Cardiac muscle cell (in vitro differentiated cells and primary cell): ENCODE results near the gene SMIM29. TPM values are rescaled to one million over a fixed set of nuclear protein-coding genes. Genes with fewer than 3 reads are reported as not detected.
"Not testable (repeated sequence)": the region's sequence is repeated elsewhere in the genome, so short reads cannot be mapped to it uniquely, and the experiment has no call there.

Experiments used
- DNase-seq, 2 donors: peaks; one replicate each; pipeline versions ENCODE4 v3.0.0 to v3.0.0-alpha.2; 2010 to 2017; ENCODE audit warnings: low read depth in 1 of 2, low spot score in 1 of 2
- H3K27ac ChIP-seq: fragments of 200-600 bp; sonication (generic); 2 replicates; pipeline ENCODE4 v1.5.1; 2016
- H3K27me3 ChIP-seq: fragments of 200-600 bp; sonication (generic); 2 replicates; pipeline ENCODE4 v1.6.0; 2016; ENCODE audit warnings: control low read depth
- H3K36me3 ChIP-seq: fragments of 200-600 bp; sonication (generic); 2 replicates; pipeline ENCODE4 v1.5.1; 2016; ENCODE audit warnings: control low read depth
- H3K4me1 ChIP-seq: fragments of 200-600 bp; sonication (generic); 2 replicates; pipeline ENCODE4 v1.8.1; 2017; ENCODE audit warnings: low read depth, mild to moderate bottlenecking, mixed run types
- H3K4me3 ChIP-seq: fragments of 200-600 bp; sonication (generic); 2 replicates; pipeline ENCODE4 v1.5.1; 2016; ENCODE audit warnings: mild to moderate bottlenecking
- H3K9me3 ChIP-seq: fragments of 200-600 bp; sonication (generic); 2 replicates; pipeline ENCODE4 v1.5.1; 2017; ENCODE audit warnings: low read depth, mild to moderate bottlenecking, control low read depth
- polyA plus RNA-seq: library from polyadenylated mRNA; unstranded; fragments of >200 nt; fragmentation: Nextera tagmentation; extraction: Ambion mirVana; gene quantifications from 2 replicates; pipeline ENCODE4 v1.2.1, GENCODE V29; 2016
- total RNA-seq: library from RNA; depleted of rRNA; stranded (reverse); fragments of >200 nt; gene quantifications from 2 replicates; pipeline ENCODE4 v1.2.3, GENCODE V29; 2016
- TF ChIP-seq, protein P1 (sequence below): IDR thresholded peaks from 2 replicates; pipeline ENCODE4 v1.5.1; 2012; ENCODE audit warnings: low read depth, mild to moderate bottlenecking, low read length

Gene SMIM29
- total and polyA plus RNA-seq, 2 experiments from 2014 or later = 13.4 to 14.7 TPM

DNA sequence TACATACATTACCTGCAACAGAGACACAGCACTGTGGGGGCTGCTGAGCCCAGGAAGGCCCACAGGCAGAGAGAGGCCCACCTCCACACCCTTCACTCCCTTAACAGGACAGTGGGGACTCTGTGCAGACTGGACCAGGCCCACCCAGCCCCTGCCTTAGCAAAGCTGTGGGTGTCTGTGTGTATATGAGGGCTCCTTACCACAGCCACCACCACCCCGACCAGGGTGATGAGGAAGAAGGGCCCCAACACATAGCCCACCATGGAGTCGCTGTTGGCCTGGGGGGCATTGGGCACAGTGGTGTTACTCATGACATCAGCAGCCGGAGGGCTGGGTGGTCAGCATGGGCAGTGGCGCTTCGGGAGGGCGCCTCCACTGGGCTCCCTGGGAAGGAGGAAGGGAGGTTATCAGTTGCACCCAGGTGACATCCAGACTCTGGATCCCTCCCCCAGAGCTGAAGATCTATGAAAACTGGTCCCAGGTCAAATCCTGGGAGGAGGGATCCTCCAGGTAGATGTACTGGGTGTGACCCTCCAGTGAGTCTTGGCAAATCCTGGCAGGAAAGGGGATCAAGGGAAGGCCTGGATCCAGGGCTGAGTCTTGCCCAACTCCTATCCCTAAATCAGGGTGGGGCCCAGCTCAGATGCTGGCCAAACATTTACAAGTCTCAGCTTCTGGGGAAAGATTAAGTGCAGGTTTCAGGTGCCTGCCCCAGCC is 1.2 kb downstream of the SMIM29 start:
- no peaks in the 10 kb centered on the region for H3K27me3 ChIP-seq
- TF ChIP-seq, protein P1, sequence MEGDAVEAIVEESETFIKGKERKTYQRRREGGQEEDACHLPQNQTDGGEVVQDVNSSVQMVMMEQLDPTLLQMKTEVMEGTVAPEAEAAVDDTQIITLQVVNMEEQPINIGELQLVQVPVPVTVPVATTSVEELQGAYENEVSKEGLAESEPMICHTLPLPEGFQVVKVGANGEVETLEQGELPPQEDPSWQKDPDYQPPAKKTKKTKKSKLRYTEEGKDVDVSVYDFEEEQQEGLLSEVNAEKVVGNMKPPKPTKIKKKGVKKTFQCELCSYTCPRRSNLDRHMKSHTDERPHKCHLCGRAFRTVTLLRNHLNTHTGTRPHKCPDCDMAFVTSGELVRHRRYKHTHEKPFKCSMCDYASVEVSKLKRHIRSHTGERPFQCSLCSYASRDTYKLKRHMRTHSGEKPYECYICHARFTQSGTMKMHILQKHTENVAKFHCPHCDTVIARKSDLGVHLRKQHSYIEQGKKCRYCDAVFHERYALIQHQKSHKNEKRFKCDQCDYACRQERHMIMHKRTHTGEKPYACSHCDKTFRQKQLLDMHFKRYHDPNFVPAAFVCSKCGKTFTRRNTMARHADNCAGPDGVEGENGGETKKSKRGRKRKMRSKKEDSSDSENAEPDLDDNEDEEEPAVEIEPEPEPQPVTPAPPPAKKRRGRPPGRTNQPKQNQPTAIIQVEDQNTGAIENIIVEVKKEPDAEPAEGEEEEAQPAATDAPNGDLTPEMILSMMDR = no peak
- no peak overlapping the region for H3K4me3 ChIP-seq
- H3K36me3 ChIP-seq = peaks cover 5% of the 10 kb centered on the region
- no peak for DNase-seq
- H3K9me3 ChIP-seq = no peaks in the 10 kb centered on the region
- H3K4me1 ChIP-seq = no peaks in the 10 kb centered on the region
- H3K27ac ChIP-seq = no peak overlapping the region

DNA sequence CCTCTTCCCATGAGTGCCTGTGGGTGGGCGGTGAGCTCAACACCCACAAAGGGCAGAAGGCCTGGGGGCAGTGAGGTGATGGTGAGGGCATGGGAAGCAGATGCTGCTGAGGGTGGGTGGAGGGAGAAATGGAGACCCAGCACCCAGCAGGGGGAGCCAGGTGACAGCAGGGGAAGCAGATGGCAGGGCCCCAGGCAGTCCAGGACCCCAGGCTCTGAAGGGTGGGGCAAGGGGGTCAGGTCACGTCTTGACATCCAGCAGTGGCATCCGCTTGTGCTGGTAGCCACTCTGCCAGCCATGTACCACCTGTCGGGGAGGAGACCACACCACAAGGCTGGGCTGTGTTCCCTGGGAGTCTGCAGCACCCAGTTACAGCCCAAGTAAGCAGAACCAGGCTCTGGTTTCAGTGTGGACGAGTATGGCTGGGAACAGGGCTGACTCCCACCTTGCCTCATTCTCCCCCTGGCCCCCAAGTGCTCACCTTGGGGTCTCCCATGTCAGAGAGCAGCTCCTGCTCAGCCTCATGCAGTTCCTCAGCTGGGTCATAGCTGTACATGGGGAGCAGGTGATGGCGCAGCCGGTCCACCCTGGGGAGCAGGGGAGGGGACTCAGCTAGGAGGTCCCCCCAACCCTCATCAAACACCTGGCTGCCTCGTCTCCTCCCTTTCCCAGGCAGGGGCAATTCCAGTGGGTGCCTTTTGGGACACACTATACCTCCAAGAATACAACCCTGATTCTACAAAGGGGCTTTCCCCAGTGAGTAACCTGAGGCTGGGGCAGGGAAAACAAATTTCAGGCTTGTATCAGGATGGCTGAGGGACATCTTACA is 2.0 kb downstream of the SMIM29 start:
- Histone ChIP-seq H3K27me3 (no peaks in the 10 kb centered on the region), H3K4me3 (no peak overlapping the region), H3K4me1 (no peaks in the 10 kb centered on the region), H3K36me3 (peaks cover 13% of the 10 kb centered on the region), H3K9me3 (no peaks in the 10 kb centered on the region), H3K27ac (peak overlapping the region; percentile 43)
- peak; percentile 34 to 47 for DNase-seq
- TF ChIP-seq, protein P1 = peak; percentile 49

DNA sequence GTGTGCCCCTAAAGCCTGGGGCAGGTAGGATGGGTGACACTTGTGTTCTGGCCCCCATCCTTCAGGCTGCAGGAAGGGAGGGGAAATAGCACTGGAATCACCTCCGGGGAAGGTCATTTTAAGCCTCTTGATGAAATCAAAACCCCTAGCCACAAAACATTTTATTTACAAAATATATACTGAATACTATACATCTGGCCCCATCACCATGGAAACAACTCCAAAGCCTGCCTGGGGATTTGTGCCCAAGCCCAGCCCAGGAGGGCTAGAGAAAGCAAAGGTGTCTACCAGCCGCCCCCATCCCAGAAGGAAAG is 2.6 kb downstream of the SMIM29 start:
- TF ChIP-seq, protein P1 = no peak
- Histone ChIP-seq H3K9me3 (no peaks in the 10 kb centered on the region), H3K36me3 (peaks cover 19% of the 10 kb centered on the region), H3K4me1 (no peaks in the 10 kb centered on the region), H3K27ac (no peak overlapping the region), H3K4me3 (no peak overlapping the region), H3K27me3 (no peaks in the 10 kb centered on the region)
- DNase-seq = no peak

DNA sequence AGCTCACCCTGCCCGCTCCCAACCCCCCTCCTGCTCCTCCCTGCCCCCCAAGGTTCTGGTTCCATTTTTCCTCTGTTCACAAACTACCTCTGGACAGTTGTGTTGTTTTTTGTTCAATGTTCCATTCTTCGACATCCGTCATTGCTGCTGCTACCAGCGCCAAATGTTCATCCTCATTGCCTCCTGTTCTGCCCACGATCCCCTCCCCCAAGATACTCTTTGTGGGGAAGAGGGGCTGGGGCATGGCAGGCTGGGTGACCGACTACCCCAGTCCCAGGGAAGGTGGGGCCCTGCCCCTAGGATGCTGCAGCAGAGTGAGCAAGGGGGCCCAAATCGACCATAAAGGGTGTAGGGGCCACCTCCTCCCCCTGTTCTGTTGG is 3.1 kb downstream of the SMIM29 start:
- not testable (repeated sequence) for H3K4me3 ChIP-seq, H3K27me3 ChIP-seq, H3K9me3 ChIP-seq, H3K27ac ChIP-seq, H3K4me1 ChIP-seq, DNase-seq
- H3K36me3 ChIP-seq = peaks cover 23% of the 10 kb centered on the region

DNA sequence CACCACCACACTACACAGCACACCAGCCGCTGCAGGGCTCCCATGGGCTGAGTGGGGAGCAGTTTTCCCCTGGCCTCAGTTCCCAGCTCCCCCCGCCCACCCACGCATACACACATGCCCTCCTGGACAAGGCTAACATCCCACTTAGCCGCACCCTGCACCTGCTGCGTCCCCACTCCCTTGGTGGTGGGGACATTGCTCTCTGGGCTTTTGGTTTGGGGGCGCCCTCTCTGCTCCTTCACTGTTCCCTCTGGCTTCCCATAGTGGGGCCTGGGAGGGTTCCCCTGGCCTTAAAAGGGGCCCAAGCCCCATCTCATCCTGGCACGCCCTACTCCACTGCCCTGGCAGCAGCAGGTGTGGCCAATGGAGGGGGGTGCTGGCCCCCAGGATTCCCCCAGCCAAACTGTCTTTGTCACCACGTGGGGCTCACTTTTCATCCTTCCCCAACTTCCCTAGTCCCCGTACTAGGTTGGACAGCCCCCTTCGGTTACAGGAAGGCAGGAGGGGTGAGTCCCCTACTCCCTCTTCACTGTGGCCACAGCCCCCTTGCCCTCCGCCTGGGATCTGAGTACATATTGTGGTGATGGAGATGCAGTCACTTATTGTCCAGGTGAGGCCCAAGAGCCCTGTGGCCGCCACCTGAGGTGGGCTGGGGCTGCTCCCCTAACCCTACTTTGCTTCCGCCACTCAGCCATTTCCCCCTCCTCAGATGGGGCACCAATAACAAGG is 3.6 kb downstream of the SMIM29 start:
- not testable (repeated sequence) for H3K4me1 ChIP-seq, DNase-seq, H3K27ac ChIP-seq

DNA sequence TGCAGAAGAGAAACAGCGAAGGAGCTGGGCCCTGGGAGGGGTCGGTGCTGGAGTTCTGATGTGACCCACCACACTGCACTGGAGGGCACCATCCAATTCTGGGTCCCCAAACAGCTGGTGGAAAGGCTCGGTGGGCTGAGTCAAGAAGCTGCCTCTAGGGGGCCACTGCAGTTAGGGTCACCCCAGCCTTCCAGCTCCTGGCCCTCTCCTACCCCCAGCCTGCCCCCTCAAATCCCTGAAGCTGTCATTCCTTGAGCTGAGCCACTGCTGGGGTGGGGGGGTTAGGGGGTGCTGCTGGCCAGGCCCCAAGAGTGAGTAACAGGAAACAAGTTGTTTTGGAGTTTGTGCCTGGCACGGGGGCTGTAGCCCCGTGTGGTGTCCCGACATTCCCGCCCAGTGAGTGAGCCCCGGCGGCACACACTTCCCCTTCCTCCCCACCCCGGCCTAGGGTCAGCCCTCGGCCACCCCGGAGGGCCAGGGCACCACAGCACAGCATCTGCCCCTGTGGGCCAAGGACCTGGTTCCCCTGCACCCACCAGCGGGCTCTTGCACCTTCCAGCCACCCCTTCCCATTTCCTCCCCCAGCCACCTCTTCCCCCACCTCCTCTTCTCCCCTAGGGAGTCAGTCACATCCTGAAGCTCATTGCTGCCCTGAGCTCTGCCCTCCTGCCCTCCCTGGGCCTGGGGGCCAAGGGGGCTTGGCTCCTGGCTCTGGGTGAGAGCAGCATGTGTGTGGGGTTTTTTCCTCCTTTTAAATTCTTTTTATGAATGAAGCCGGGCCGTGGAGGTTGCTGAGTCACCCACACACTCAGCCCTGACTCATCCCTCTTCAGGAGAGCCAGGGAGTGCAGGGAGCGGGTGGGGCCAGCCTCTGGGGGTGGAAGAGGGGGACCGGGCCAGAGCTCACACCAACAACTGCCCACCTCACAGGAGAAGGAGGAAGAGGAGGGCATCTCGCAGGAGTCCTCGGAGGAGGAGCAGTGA is 4.6 kb downstream of the SMIM29 start:
- TF ChIP-seq, protein P1 = peak; percentile 51
- Histone ChIP-seq H3K9me3 (no peaks in the 10 kb centered on the region), H3K36me3 (peaks cover 27% of the 10 kb centered on the region), H3K4me1 (peaks cover 10% of the 10 kb centered on the region), H3K27ac (peak overlapping the region; percentile 61), H3K4me3 (no peak overlapping the region), H3K27me3 (no peaks in the 10 kb centered on the region)
- DNase-seq = peak in 1 of 2 donors; percentile 88

More for the DNA sequence above, 3.6 kb downstream of the SMIM29 start:
- H3K4me3 ChIP-seq, H3K9me3 ChIP-seq, H3K27me3 ChIP-seq: not testable (repeated sequence)
- H3K36me3 ChIP-seq = peaks cover 27% of the 10 kb centered on the region
